Measurements from ENCODE around the gene ZNF467.

- TF ChIP-seq, protein P1, sequence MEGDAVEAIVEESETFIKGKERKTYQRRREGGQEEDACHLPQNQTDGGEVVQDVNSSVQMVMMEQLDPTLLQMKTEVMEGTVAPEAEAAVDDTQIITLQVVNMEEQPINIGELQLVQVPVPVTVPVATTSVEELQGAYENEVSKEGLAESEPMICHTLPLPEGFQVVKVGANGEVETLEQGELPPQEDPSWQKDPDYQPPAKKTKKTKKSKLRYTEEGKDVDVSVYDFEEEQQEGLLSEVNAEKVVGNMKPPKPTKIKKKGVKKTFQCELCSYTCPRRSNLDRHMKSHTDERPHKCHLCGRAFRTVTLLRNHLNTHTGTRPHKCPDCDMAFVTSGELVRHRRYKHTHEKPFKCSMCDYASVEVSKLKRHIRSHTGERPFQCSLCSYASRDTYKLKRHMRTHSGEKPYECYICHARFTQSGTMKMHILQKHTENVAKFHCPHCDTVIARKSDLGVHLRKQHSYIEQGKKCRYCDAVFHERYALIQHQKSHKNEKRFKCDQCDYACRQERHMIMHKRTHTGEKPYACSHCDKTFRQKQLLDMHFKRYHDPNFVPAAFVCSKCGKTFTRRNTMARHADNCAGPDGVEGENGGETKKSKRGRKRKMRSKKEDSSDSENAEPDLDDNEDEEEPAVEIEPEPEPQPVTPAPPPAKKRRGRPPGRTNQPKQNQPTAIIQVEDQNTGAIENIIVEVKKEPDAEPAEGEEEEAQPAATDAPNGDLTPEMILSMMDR (IDR thresholded peaks at IDR 0.05; ENCODE audit: extremely low read depth in 1 of 2, insufficient read depth in 1 of 2, low read depth in 1 of 2, low read length in 2 of 2), result no peak
- TF ChIP-seq POLR2A (IDR thresholded peaks at IDR 0.05; ENCODE audit: low read depth, low read length) (no peak), EZH2 (IDR thresholded peaks at IDR 0.05; ENCODE audit: borderline replicate concordance, low read depth, low read length, severe bottlenecking) (no peak), POLR2AphosphoS5 (IDR thresholded peaks at IDR 0.05; ENCODE audit: insufficient read depth, low read depth, low read length) (no peak), FOS (IDR thresholded peaks at IDR 0.05; ENCODE audit: borderline replicate concordance, insufficient read depth, low read length) (no peak), JUN (IDR thresholded peaks at IDR 0.05; ENCODE audit: borderline replicate concordance, insufficient read depth, insufficient read length, low read depth) (no peak), GATA2 (IDR thresholded peaks at IDR 0.05; ENCODE audit: insufficient read depth, insufficient read length, low read depth, low read length) (no peak)
- TF ChIP-seq, protein P2, sequence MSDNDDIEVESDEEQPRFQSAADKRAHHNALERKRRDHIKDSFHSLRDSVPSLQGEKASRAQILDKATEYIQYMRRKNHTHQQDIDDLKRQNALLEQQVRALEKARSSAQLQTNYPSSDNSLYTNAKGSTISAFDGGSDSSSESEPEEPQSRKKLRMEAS (IDR thresholded peaks at IDR 0.05; ENCODE audit: insufficient read depth, insufficient read length), result no peak
Observed at GRCh38 chr7:149803551-149804074, 30.2 kb upstream of the ZNF467 start.

Measured in endothelial cell of umbilical vein (primary cell).